ENCODE measurements around the gene IL17RC. TPM values are rescaled to one million over a fixed set of nuclear protein-coding genes. Genes with fewer than 3 reads are reported as not detected.

Gene IL17RC
- total RNA-seq, 1 donor from 2014 or later, result 36.6 TPM

DNA sequence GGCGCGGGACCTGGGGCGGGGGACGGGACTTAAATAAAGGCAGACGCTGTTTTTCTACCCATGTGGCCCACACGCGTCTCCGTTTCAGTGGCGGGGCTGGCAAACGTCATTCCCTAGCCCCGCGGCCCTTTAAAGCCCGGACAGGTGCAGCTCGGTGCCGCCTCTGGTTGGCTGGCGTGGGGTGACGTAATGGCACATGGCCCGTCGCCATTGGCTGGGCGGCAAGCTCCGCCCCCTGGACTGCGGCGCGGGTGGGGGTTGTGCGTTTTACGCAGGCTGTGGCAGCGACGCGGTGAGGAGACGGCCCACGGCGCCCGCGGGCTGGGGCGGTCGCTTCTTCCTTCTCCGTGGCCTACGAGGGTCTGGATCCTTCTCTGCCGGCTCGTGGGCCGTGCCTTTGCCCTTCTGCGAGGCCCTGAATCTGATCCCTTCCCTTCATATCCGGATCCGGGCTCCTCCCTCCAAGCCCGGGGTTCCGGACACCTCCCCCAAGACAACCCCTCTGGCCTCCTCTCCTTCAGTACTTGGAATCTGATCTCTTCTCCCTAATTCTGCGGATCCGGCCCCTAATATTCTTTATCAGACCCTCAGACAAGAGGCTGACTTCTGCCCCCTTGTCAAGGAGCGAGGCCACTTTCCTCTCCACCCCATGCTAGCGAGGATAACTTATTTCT lies 16.8 kb downstream of the IL17RC start, which contains the start of gene CRELD1:
CRELD1 (plus strand) TSS at position 274 of the 674 bp plus-strand sequence. CDS start 605 bp downstream, outside the sequence.
- Mint-ChIP-seq H3K27me3 (ENCODE audit: unreplicated experiment) (no peaks in the 10 kb centered on the region), H3K4me1 (ENCODE audit: unreplicated experiment) (peaks cover 25% of the 10 kb centered on the region), H3K27ac (ENCODE audit: unreplicated experiment) (peak within 1 kb of the TSS; percentile 95), H3K36me3 (ENCODE audit: unreplicated experiment) (peaks cover 12% of the 10 kb centered on the region), H3K4me3 (ENCODE audit: unreplicated experiment) (peak within 1 kb of the TSS; percentile 94), H3K9me3 (ENCODE audit: unreplicated experiment) (no peaks in the 10 kb centered on the region)
- DNase-seq (ENCODE audit: extremely low spot score, unreplicated experiment), result peak; percentile 97
- TF ChIP-seq, protein P1, sequence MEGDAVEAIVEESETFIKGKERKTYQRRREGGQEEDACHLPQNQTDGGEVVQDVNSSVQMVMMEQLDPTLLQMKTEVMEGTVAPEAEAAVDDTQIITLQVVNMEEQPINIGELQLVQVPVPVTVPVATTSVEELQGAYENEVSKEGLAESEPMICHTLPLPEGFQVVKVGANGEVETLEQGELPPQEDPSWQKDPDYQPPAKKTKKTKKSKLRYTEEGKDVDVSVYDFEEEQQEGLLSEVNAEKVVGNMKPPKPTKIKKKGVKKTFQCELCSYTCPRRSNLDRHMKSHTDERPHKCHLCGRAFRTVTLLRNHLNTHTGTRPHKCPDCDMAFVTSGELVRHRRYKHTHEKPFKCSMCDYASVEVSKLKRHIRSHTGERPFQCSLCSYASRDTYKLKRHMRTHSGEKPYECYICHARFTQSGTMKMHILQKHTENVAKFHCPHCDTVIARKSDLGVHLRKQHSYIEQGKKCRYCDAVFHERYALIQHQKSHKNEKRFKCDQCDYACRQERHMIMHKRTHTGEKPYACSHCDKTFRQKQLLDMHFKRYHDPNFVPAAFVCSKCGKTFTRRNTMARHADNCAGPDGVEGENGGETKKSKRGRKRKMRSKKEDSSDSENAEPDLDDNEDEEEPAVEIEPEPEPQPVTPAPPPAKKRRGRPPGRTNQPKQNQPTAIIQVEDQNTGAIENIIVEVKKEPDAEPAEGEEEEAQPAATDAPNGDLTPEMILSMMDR (IDR thresholded peaks at IDR 0.05), result no peak

DNA sequence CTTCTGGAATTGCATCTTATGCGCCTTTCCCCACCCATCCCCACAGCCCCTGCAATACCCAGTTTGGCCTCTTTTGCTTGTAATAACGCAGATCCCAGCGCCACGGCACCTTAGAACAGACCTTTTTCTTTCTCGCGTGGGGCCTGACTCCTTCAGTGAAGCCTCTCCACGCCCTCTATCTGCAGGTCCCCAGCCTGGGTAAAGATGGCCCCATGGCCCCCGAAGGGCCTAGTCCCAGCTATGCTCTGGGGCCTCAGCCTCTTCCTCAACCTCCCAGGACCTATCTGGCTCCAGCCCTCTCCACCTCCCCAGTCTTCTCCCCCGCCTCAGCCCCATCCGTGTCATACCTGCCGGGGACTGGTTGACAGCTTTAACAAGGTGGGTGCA lies 17.3 kb downstream of the IL17RC start:
- Mint-ChIP-seq H3K9me3 (ENCODE audit: unreplicated experiment) (no peaks in the 10 kb centered on the region), H3K27ac (ENCODE audit: unreplicated experiment) (peak overlapping the region; percentile 95)
- DNase-seq (ENCODE audit: extremely low spot score, unreplicated experiment), result no peak

DNA sequence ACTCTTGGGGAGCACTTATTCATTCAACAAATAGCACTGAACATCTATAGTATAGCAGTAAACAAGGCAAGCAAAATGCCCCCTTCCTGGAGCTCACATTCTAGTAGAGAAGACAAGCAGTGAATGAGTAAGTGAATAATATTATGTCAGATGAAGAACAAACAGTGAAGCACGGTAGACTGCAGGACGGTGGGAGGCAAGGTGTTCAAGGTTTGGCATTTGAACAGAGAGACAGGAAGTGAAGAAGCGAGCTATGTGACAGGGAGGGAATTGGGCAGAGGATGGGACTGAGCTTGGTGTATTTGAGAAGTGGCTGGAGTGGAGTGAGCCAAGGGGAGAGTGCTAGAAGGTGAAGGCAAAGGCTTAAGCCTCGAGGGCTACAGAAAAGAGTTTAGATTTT lies 18.1 kb downstream of the IL17RC start:
- Mint-ChIP-seq H3K27ac (ENCODE audit: unreplicated experiment) (no peak overlapping the region), H3K9me3 (ENCODE audit: unreplicated experiment) (no peaks in the 10 kb centered on the region)

More for the DNA sequence above, 17.3 kb downstream of the IL17RC start:
- Mint-ChIP-seq H3K4me1 (ENCODE audit: unreplicated experiment) (peaks cover 25% of the 10 kb centered on the region), H3K27me3 (ENCODE audit: unreplicated experiment) (no peaks in the 10 kb centered on the region), H3K4me3 (ENCODE audit: unreplicated experiment) (peak overlapping the region; percentile 94), H3K36me3 (ENCODE audit: unreplicated experiment) (peaks cover 12% of the 10 kb centered on the region)
- TF ChIP-seq, protein P1 (IDR thresholded peaks at IDR 0.05), result no peak

DNA sequence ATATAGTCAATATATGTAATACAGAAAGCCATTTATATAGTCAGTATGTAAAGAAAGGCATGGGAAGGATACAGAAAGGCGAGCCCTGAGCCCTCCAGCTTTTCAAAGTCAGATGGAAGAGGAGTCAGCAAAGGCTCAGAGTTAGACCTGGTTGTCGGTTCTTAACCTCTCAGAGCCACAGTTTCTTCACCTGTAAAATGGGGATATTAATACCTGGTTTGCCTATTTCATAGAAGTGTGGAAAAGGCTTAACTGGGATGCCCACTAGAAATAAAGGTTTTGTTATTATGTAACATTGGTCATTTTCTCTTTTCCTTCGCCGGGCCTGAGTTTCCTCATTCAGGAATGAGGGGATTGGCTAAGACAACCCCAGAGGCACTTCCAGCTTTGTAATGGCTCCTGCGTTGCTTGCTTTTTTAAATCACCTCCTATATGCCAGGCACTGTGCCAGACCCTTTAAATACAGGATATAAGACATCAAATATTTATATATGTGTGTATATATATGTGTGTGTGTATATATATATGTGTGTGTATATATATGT lies 19.1 kb downstream of the IL17RC start:
- TF ChIP-seq, protein P1 (IDR thresholded peaks at IDR 0.05), result no peak
- no peak for DNase-seq (ENCODE audit: extremely low spot score, unreplicated experiment)
- Mint-ChIP-seq H3K27ac (ENCODE audit: unreplicated experiment) (no peak overlapping the region), H3K36me3 (ENCODE audit: unreplicated experiment) (peaks cover 4% of the 10 kb centered on the region), H3K9me3 (ENCODE audit: unreplicated experiment) (no peaks in the 10 kb centered on the region), H3K4me3 (ENCODE audit: unreplicated experiment) (no peak overlapping the region), H3K4me1 (ENCODE audit: unreplicated experiment) (peaks cover 25% of the 10 kb centered on the region), H3K27me3 (ENCODE audit: unreplicated experiment) (no peaks in the 10 kb centered on the region)

More for the DNA sequence above, 18.1 kb downstream of the IL17RC start:
- Mint-ChIP-seq H3K4me1 (ENCODE audit: unreplicated experiment) (peaks cover 25% of the 10 kb centered on the region), H3K27me3 (ENCODE audit: unreplicated experiment) (no peaks in the 10 kb centered on the region), H3K4me3 (ENCODE audit: unreplicated experiment) (peak overlapping the region; percentile 94), H3K36me3 (ENCODE audit: unreplicated experiment) (peaks cover 12% of the 10 kb centered on the region)
- TF ChIP-seq, protein P1 (IDR thresholded peaks at IDR 0.05), result no peak
- DNase-seq (ENCODE audit: extremely low spot score, unreplicated experiment), result no peak

DNA sequence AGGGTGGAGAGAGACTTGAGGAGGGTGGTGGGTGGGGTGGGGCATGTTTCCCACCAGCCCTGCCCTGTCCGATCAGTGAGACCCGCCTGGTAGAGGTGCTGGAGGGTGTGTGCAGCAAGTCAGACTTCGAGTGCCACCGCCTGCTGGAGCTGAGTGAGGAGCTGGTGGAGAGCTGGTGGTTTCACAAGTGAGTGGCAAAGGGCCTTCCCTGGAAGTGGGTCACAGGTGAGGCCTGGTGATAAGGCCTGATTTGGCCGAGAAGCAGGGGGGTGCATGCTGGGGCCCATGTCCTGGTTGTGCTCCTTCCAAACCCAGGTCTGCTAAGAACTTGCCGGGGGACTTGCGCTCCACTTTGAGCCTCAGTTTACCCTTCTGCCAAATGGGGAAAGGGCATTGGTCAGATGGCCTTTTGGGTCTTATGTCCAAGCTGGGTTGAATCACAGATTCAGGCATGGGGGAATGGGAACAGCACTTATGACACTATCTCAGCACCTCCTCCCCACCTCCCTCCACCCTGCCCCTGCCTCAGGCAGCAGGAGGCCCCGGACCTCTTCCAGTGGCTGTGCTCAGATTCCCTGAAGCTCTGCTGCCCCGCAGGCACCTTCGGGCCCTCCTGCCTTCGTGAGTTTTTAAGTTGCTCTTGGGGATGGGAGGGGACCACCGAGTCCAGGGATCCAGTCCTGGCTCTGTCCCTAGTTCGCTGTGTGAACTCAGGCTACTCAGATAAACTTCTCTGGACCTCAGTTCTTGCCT lies 20.8 kb downstream of the IL17RC start:
- no peaks in the 10 kb centered on the region for H3K27me3 Mint-ChIP-seq (ENCODE audit: unreplicated experiment)
- peaks cover 6% of the 10 kb centered on the region for H3K36me3 Mint-ChIP-seq (ENCODE audit: unreplicated experiment)
- no peak overlapping the region for H3K4me3 Mint-ChIP-seq (ENCODE audit: unreplicated experiment)
- no peak for DNase-seq (ENCODE audit: extremely low spot score, unreplicated experiment)
- no peak overlapping the region for H3K27ac Mint-ChIP-seq (ENCODE audit: unreplicated experiment)
- peaks cover 20% of the 10 kb centered on the region for H3K4me1 Mint-ChIP-seq (ENCODE audit: unreplicated experiment)
- TF ChIP-seq, protein P1 (IDR thresholded peaks at IDR 0.05), result no peak
- H3K9me3 Mint-ChIP-seq (ENCODE audit: unreplicated experiment), result no peaks in the 10 kb centered on the region

Measured in osteocyte (in vitro differentiated cells).